MM.1S (cell line): ENCODE data around the gene SYNE3.

Experiments
- EZH2 ChIP-seq: fragments of 300-600 bp; sonication (generic); optimal IDR thresholded peaks from 2 replicates; pipeline ENCODE3; 2017; ENCODE audit warnings: low read depth, mild to moderate bottlenecking, antibody characterized with exemption, low read length, mixed read lengths
- TF ChIP-seq, protein P1 (sequence below): fragments of 300-600 bp; sonication (generic); IDR thresholded peaks from 2 replicates; pipeline ENCODE4 v1.5.1; 2016; ENCODE audit warnings: antibody characterized with exemption, low read length, mixed read lengths

DNA sequence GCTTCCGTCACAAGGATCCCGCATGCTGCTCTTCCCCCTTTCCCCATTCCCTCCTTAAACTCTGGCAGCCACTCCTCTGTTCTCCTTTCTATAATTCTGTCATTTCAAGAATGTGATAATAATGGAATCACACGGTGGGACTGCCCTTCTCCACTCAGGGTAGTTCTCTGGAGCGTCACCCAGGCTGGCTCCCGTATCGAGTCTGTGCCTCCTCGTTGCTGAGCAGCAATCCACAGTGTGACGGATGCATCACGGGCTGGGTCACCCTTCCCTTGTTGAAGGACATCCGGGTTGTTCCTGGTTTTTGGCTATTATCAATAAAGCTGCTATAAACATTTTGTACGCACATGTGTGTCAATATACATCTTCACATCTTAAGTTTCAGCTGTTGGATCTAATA is 5.7 kb upstream of the SYNE3 start:
- TF ChIP-seq, protein P1, sequence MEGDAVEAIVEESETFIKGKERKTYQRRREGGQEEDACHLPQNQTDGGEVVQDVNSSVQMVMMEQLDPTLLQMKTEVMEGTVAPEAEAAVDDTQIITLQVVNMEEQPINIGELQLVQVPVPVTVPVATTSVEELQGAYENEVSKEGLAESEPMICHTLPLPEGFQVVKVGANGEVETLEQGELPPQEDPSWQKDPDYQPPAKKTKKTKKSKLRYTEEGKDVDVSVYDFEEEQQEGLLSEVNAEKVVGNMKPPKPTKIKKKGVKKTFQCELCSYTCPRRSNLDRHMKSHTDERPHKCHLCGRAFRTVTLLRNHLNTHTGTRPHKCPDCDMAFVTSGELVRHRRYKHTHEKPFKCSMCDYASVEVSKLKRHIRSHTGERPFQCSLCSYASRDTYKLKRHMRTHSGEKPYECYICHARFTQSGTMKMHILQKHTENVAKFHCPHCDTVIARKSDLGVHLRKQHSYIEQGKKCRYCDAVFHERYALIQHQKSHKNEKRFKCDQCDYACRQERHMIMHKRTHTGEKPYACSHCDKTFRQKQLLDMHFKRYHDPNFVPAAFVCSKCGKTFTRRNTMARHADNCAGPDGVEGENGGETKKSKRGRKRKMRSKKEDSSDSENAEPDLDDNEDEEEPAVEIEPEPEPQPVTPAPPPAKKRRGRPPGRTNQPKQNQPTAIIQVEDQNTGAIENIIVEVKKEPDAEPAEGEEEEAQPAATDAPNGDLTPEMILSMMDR, result no peak
- TF ChIP-seq EZH2, result no peak
